GM12878 (cell line): ENCODE results near the gene CAMTA1. TPM values are rescaled to one million over a fixed set of nuclear protein-coding genes. Genes with fewer than 3 reads are reported as not detected.

Experiments
- BHLHE40 ChIP-seq, 2 experiments: fragments of 450-650 bp in 1 of 2; IDR thresholded peaks; 2 replicates each; pipeline ENCODE4 v1.6.1; 2011 to 2017; ENCODE audit warnings: low read depth in 2 of 2, borderline replicate concordance in 1 of 2, improper control_type of control experiment in 1 of 2, low read length in 1 of 2, mild to moderate bottlenecking in 1 of 2
- CBX3 ChIP-seq: fragments of 200-600 bp; sonication (generic); IDR thresholded peaks from 2 replicates; pipeline ENCODE4 v1.6.1; 2016; ENCODE audit warnings: low read depth, borderline replicate concordance
- CBX5 ChIP-seq: sonication (generic); IDR thresholded peaks from 2 replicates; pipeline ENCODE4 v1.6.1; 2016; ENCODE audit warnings: low read depth, moderate library complexity, mild to moderate bottlenecking, inconsistent platforms
- ETV6 ChIP-seq, 2 experiments: fragments of 450-650 bp in 1 of 2; IDR thresholded peaks in 1 of 2; conservative IDR thresholded peaks in 1 of 2; 2 replicates each; pipeline ENCODE4 v1.6.1; 2014; ENCODE audit warnings: antibody characterized with exemption in 1 of 2, borderline replicate concordance in 1 of 2, low read depth in 1 of 2, mild to moderate bottlenecking in 1 of 2, moderate library complexity in 1 of 2
- HDAC2 ChIP-seq: fragments of 200-600 bp; sonication (generic); IDR thresholded peaks from 2 replicates; pipeline ENCODE4 v1.6.1; 2017
- HDGF ChIP-seq: fragments of 450-650 bp; IDR thresholded peaks from 2 replicates; pipeline ENCODE4 v1.6.1; 2016; ENCODE audit warnings: antibody characterized with exemption
- IKZF1 ChIP-seq: fragments of 450-650 bp; conservative IDR thresholded peaks from 2 replicates; pipeline ENCODE4 v1.6.1; 2017; ENCODE audit warnings: antibody characterized with exemption, mild to moderate bottlenecking
- MEF2A ChIP-seq: IDR thresholded peaks from 2 replicates; pipeline ENCODE4 v1.6.1; 2011; ENCODE audit warnings: low read depth, mild to moderate bottlenecking, low read length, moderate library complexity; ENCODE audit not compliant: insufficient read depth
- MTA3 ChIP-seq: IDR thresholded peaks from 2 replicates; pipeline ENCODE4 v1.6.1; 2012; ENCODE audit warnings: low read length, inconsistent platforms, borderline replicate concordance
- NR2C1 ChIP-seq: fragments of 450-650 bp; IDR thresholded peaks from 2 replicates; pipeline ENCODE4 v1.6.1; 2017; ENCODE audit warnings: antibody characterized with exemption, mild to moderate bottlenecking, moderate library complexity
- POLR2A ChIP-seq: IDR thresholded peaks from 2 replicates; pipeline ENCODE4 v1.6.1; 2011; ENCODE audit warnings: low read depth, mild to moderate bottlenecking, low read length
- RAD21 ChIP-seq: IDR thresholded peaks from 2 replicates; pipeline ENCODE4 v1.6.1; 2011; ENCODE audit warnings: mild to moderate bottlenecking, low read depth, low read length, moderate library complexity; ENCODE audit not compliant: insufficient read depth
- RCOR1 ChIP-seq: conservative IDR thresholded peaks from 2 replicates; pipeline ENCODE4 v1.6.1; 2012; ENCODE audit warnings: low read depth, low read length, improper control_type of control experiment
- SPI1 ChIP-seq: IDR thresholded peaks from 2 replicates; pipeline ENCODE4 v1.6.1; 2011; ENCODE audit warnings: low read depth, mild to moderate bottlenecking, low read length, moderate library complexity, borderline replicate concordance; ENCODE audit not compliant: insufficient read depth
- TCF3 ChIP-seq: IDR thresholded peaks from 2 replicates; pipeline ENCODE4 v1.6.1; 2012; ENCODE audit warnings: low read depth, mild to moderate bottlenecking, low read length, borderline replicate concordance; ENCODE audit not compliant: insufficient read depth
- ZNF384 ChIP-seq: IDR thresholded peaks from 2 replicates; pipeline ENCODE4 v1.6.1; 2012; ENCODE audit warnings: low read depth, mild to moderate bottlenecking, low read length, improper control_type of control experiment, borderline replicate concordance
- polyA plus RNA-seq, 11 experiments: library from polyadenylated mRNA; depleted of rRNA in 4 of 11; unstranded in 6 of 11; stranded (reverse) in 5 of 11; fragments of >200 nt; fragmentation: Nextera tagmentation in 4 of 11; fragmentation: Illumina TruSeq in 1 of 11; extraction: Ambion mirVana in 4 of 11; extraction: Trizol in 1 of 11; gene quantifications; 1 replicate in 1 of 11; 2 replicates in 10 of 11; pipeline versions ENCODE4 v1.2.1 to v1.2.3, GENCODE V29; 2011 to 2016; ENCODE audit warnings: inconsistent platforms in 2 of 11, missing spikeins in 2 of 11, low read depth in 1 of 11
- total RNA-seq, 4 experiments: library from RNA; depleted of rRNA in 3 of 4; stranded (reverse); fragments of >200 nt in 3 of 4; fragmentation: Illumina TruSeq in 1 of 4; extraction: Trizol in 1 of 4; gene quantifications; 2 replicates each; pipeline versions ENCODE4 v1.2.1 to v1.2.3, GENCODE V29; 2013 to 2021
- TF ChIP-seq, protein P1 (sequence below): fragments of 450-650 bp; IDR thresholded peaks from 2 replicates; pipeline ENCODE4 v1.6.1; 2016; ENCODE audit warnings: mild to moderate bottlenecking, moderate library complexity, borderline replicate concordance
- TF ChIP-seq, protein P2 (sequence below): fragments of 150-350 bp; IDR thresholded peaks from 2 replicates; pipeline ENCODE4 v1.6.1; 2014; ENCODE audit warnings: mild to moderate bottlenecking, low read depth, low read length
- TF ChIP-seq, protein P3 (sequence below): IDR thresholded peaks from 2 replicates; pipeline ENCODE4 v1.6.1; 2011; ENCODE audit warnings: mild to moderate bottlenecking, low read depth, low read length, moderate library complexity; ENCODE audit not compliant: insufficient replicate concordance
- TF ChIP-seq, protein P4 (sequence below): IDR thresholded peaks from 2 replicates; pipeline ENCODE4 v1.6.1; 2012; ENCODE audit warnings: mild to moderate bottlenecking, low read depth, low read length

Gene CAMTA1
- total and polyA plus RNA-seq, 10 of the 15 experiments (the other 5 are each of a cell fraction or from before 2014, with no cell fraction given), result 37.7 to 148 (median 76.4) TPM

DNA sequence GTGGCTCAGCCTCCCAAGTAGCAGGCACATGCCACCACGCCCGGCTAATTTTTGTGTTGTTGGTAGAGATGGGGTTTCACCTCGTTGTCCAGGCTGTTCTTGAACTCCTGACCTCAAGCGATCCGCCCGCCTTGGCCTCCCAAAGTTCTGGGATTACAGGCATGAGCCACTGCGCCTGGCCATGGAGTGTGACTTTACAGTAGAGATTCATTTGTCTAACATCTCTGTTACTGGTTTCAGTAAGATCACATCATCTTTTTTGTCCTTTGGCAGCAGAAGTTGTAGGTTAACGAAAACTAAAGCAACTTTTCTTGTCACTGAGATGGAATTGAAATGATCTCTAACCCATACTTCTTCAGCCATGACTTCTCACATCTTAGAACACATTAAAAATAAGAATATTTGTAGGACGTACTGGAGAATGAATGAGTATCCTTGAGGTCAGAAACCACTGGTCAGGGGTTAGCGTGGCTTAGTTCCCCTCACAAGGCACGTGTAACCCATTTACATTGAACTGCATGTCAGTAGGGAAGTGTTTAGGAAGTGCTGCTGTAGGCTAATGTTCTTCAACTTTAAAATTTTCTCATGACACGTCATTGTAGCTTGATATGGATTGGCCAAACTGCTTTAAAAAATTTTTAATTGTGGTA, 75.9 kb downstream of the CAMTA1 start (continued):
- TF ChIP-seq, protein P1, sequence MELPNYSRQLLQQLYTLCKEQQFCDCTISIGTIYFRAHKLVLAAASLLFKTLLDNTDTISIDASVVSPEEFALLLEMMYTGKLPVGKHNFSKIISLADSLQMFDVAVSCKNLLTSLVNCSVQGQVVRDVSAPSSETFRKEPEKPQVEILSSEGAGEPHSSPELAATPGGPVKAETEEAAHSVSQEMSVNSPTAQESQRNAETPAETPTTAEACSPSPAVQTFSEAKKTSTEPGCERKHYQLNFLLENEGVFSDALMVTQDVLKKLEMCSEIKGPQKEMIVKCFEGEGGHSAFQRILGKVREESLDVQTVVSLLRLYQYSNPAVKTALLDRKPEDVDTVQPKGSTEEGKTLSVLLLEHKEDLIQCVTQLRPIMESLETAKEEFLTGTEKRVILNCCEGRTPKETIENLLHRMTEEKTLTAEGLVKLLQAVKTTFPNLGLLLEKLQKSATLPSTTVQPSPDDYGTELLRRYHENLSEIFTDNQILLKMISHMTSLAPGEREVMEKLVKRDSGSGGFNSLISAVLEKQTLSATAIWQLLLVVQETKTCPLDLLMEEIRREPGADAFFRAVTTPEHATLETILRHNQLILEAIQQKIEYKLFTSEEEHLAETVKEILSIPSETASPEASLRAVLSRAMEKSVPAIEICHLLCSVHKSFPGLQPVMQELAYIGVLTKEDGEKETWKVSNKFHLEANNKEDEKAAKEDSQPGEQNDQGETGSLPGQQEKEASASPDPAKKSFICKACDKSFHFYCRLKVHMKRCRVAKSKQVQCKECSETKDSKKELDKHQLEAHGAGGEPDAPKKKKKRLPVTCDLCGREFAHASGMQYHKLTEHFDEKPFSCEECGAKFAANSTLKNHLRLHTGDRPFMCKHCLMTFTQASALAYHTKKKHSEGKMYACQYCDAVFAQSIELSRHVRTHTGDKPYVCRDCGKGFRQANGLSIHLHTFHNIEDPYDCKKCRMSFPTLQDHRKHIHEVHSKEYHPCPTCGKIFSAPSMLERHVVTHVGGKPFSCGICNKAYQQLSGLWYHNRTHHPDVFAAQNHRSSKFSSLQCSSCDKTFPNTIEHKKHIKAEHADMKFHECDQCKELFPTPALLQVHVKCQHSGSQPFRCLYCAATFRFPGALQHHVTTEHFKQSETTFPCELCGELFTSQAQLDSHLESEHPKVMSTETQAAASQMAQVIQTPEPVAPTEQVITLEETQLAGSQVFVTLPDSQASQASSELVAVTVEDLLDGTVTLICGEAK, result no peak
- TF ChIP-seq MTA3 (no peak), MEF2A (no peak), NR2C1 (no peak), POLR2A (no peak), ZNF384 (no peak), RCOR1 (no peak), RAD21 (no peak), TCF3 (no peak), HDGF (no peak), BHLHE40 (IDR thresholded peaks at IDR 0.05; ENCODE audit: borderline replicate concordance in 1 of 2, low read depth in 2 of 2, low read length in 1 of 2) (peak; percentile 90 to 92), IKZF1 (no peak), CBX3 (no peak), ETV6 (conservative IDR thresholded peaks at IDR 0.05 in 1 of 2, IDR thresholded peaks at IDR 0.05 in 1 of 2; ENCODE audit: borderline replicate concordance in 1 of 2, low read depth in 1 of 2) (0 out of 4 replicates have a peak, but pooled peaks of 1 of the 2 experiments have one; percentile 15), SPI1 (peak; percentile 60; the same call in 1 of the 2 replicates), CBX5 (no peak), HDAC2 (no peak)
- TF ChIP-seq, protein P2, sequence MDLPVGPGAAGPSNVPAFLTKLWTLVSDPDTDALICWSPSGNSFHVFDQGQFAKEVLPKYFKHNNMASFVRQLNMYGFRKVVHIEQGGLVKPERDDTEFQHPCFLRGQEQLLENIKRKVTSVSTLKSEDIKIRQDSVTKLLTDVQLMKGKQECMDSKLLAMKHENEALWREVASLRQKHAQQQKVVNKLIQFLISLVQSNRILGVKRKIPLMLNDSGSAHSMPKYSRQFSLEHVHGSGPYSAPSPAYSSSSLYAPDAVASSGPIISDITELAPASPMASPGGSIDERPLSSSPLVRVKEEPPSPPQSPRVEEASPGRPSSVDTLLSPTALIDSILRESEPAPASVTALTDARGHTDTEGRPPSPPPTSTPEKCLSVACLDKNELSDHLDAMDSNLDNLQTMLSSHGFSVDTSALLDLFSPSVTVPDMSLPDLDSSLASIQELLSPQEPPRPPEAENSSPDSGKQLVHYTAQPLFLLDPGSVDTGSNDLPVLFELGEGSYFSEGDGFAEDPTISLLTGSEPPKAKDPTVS, result no peak
- TF ChIP-seq, protein P3, sequence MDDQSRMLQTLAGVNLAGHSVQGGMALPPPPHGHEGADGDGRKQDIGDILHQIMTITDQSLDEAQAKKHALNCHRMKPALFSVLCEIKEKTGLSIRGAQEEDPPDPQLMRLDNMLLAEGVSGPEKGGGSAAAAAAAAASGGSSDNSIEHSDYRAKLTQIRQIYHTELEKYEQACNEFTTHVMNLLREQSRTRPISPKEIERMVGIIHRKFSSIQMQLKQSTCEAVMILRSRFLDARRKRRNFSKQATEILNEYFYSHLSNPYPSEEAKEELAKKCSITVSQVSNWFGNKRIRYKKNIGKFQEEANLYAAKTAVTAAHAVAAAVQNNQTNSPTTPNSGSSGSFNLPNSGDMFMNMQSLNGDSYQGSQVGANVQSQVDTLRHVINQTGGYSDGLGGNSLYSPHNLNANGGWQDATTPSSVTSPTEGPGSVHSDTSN, result no peak
- TF ChIP-seq, protein P4, sequence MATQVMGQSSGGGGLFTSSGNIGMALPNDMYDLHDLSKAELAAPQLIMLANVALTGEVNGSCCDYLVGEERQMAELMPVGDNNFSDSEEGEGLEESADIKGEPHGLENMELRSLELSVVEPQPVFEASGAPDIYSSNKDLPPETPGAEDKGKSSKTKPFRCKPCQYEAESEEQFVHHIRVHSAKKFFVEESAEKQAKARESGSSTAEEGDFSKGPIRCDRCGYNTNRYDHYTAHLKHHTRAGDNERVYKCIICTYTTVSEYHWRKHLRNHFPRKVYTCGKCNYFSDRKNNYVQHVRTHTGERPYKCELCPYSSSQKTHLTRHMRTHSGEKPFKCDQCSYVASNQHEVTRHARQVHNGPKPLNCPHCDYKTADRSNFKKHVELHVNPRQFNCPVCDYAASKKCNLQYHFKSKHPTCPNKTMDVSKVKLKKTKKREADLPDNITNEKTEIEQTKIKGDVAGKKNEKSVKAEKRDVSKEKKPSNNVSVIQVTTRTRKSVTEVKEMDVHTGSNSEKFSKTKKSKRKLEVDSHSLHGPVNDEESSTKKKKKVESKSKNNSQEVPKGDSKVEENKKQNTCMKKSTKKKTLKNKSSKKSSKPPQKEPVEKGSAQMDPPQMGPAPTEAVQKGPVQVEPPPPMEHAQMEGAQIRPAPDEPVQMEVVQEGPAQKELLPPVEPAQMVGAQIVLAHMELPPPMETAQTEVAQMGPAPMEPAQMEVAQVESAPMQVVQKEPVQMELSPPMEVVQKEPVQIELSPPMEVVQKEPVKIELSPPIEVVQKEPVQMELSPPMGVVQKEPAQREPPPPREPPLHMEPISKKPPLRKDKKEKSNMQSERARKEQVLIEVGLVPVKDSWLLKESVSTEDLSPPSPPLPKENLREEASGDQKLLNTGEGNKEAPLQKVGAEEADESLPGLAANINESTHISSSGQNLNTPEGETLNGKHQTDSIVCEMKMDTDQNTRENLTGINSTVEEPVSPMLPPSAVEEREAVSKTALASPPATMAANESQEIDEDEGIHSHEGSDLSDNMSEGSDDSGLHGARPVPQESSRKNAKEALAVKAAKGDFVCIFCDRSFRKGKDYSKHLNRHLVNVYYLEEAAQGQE, result no peak
